Right ventricle myocardium inferior (tissue), 1 donor: ENCODE results near the gene ALOX15. TPM values are rescaled to one million over a fixed set of nuclear protein-coding genes. Genes with fewer than 3 reads are reported as not detected.
"Not testable (repeated sequence)": the region's sequence is repeated elsewhere in the genome, so short reads cannot be mapped to it uniquely, and the experiment has no call there.

Experiments used
- ATAC-seq: fragments of 200-7000 bp; cut with Tn5 transposase; one replicate; pipeline ENCODE4 v1.9.1; 2020; ENCODE audit warnings: mild to moderate bottlenecking, moderate library complexity
- DNase-seq: peaks from one replicate; pipeline ENCODE4 v3.0.0; 2021; ENCODE audit errors: missing footprints
- intact Hi-C: fragments of 100-400 bp; cut with DNase I; formaldehyde crosslinking; loops from one replicate; pipeline ENCODE4 v1.11.0; 2022
- total RNA-seq: library from RNA; stranded (reverse); fragmentation: NEBNext Ultra II Directional; extraction: Animal tissue kit (Norgen Biotek cat#: 25700); gene quantifications from one replicate; pipeline ENCODE4 v1.2.1, GENCODE V29; 2021
- donor health status: DM: no; HTN: yes; CAD: no; lungs with severe emphysema.

The ALOX15 gene
- total RNA-seq, 1 donor from 2014 or later, result 0.19 TPM

GRCh38 chr17:4658478-4659305 lies 17.2 kb upstream of the ALOX15 start:
- intact Hi-C loops, result no loop called here
- DNase-seq, result no peak
- no peak for ATAC-seq

DNA sequence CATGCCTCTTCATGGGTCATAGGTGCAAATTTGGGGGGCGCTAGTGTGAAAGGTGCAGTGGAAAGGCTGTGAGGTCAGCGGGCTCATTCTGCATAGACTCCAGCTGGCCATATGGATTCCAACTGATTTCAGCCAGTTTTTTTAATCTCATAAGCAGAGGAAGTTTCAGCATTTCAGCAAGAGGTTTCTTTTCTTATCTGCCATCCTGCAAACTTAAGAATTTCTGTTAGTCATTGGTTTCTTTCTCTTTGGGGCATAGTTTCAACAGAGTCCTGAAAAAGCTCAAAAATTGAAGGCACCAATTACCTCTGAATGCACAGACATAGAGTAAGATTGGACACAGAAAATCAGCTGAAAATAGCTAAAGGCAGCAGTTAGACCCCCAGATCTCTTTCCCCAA lies 16.2 kb upstream of the ALOX15 start:
- no peak for ATAC-seq
- intact Hi-C loops, result no loop called here
- DNase-seq, result no peak

- intact Hi-C loops, ATAC-seq, DNase-seq: not testable (repeated sequence)
Measured at GRCh38 chr17:4655933-4656332, 14.5 kb upstream of the ALOX15 start.

GRCh38 chr17:4652997-4653396 lies 11.5 kb upstream of the ALOX15 start:
- intact Hi-C loops, result no loop called here
- ATAC-seq, result no peak

DNA sequence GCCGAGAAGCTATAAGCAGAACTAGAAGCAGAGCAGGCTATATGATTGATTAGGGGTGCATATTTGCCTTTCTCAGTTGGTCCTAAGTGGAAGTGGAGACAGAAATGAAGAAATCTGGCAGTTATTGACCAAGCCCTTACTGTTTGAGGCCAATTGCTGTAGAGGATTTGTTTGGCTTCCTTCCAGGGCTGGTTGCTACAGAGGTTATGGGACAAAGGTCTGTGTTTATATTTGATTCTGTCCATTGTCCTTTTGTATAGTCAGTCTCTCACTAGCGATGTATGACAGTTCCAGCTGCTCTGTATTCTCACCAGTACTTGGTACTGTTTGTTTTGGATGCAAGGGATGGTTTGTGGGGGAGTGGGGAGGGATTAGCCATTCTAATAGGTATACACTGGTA lies 7.3 kb upstream of the ALOX15 start:
- ATAC-seq (no peak), DNase-seq (no peak)
- intact Hi-C loops, result no loop called here

More at GRCh38 chr17:4652997-4653396, 11.5 kb upstream of the ALOX15 start:
- DNase-seq, result no peak

DNA sequence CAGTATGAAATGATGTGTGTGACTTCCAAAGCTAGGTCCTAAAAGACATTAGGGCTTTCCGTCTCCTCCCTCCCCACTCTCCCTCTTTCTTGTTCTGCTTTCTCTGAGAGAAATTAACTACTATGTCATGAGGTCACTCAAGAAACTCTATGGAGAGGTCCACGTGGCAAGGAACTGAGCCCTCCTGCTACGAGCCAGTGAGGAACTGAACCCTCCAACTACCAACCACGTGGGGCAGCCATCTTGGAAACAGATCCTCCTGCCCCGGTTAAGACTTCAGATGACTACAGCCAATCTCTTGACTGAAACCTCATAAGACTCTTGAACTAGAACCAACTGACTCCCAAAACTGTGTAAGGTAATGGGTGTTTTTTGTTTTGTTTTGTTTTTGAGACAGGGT lies 4.2 kb upstream of the ALOX15 start:
- ATAC-seq (no peak), DNase-seq (no peak)
- intact Hi-C loops, result no loop called here

DNA sequence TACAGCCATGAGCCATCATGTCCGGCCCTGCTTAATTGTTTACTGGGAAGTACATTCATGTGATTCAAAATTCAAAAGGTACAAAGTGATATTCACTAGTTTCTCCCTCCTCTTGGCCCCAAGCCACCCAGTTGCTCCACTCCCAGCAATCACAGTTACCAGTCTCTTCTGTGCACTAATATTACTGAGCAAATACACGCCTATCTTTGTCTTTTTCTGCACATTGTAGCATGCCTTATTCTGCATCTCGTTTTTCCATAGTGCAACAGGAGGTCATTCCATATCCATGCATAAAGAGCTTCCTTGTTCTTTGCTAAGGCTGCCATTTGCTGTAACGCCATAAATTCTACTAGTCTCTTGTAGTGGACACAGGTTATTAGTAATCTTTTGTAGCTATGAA lies 2.2 kb upstream of the ALOX15 start:
- DNase-seq, result no peak
- intact Hi-C loops, result no loop called here
- ATAC-seq, result no peak

- no peak for ATAC-seq
- no peak for DNase-seq
- intact Hi-C loops, result no loop called here
Measured at GRCh38 chr17:4642286-4642685, 808 bp upstream of the ALOX15 start.

DNA sequence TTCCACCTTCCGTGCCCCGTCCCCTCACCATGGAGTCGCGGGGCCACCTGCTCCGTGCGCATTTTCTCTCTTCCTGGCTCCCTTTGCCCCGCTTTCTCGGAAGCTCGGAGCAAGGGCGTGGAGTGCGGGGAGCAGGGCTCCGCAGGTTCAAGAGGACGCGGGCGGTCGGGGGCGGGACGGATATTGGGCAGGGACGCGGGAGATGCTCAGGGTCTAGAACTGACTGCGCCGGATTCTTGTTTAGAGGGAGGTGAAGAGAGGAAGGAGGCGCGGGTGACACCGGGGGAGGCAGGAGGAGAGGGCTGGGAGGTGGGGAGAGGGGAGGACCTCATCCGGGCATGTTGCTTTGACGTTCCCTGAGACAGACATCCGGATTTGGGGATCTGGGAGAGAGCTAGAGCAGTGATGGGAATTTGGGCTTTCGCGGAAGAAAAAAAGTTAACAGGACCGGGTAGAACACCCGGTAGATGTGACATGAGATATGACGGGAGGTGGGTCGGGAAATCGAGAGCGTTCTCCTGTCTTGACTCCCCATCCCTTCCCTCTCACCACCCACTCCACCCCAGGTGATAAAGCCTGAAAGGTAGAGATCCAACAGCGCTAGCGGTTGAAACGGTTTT lies 799 bp downstream of the ALOX15 start:
- ATAC-seq, intact Hi-C loops, DNase-seq: not testable (repeated sequence)

- intact Hi-C loops, DNase-seq: not testable (repeated sequence)
- ATAC-seq, result peak; percentile 20
Measured at GRCh38 chr17:4639301-4640059, 2.0 kb downstream of the ALOX15 start.

- ATAC-seq, intact Hi-C loops: not testable (repeated sequence)
Measured at GRCh38 chr17:4638766-4639165, 2.7 kb downstream of the ALOX15 start.

DNA sequence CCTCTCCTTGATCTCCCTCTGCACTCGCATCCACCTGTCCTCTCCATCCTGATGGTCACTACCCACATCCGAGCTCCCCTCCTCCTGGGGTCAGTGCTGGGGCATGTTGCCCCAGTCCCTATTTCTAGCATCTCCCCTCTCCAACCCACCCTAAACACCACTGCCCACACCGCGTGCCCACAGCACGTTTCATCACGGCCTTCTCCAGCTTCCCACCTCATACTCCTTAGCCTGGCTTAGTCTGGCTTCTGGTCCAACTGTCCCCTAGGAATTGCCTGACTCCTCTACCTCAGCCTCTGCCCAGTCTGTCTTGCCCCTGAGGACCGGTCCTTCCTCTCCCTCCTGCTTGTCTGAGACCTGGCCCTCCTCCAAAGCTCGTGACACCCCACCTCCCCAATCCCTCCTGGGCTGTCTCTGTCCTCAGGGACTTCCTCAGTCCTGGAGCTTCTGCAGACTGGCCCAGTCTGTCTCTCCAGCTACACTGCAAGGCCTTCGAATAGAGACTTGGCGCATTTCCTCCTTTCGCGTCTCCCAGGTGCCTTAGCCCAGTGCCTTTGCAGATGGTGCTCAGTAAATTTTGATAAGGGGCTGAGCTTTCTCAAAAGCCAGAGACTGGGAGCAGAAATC lies 4.9 kb downstream of the ALOX15 start:
- ATAC-seq (no peak), DNase-seq (no peak)
- intact Hi-C loops, result no loop called here

More at GRCh38 chr17:4638766-4639165, 2.7 kb downstream of the ALOX15 start:
- DNase-seq, result not testable (repeated sequence)

DNA sequence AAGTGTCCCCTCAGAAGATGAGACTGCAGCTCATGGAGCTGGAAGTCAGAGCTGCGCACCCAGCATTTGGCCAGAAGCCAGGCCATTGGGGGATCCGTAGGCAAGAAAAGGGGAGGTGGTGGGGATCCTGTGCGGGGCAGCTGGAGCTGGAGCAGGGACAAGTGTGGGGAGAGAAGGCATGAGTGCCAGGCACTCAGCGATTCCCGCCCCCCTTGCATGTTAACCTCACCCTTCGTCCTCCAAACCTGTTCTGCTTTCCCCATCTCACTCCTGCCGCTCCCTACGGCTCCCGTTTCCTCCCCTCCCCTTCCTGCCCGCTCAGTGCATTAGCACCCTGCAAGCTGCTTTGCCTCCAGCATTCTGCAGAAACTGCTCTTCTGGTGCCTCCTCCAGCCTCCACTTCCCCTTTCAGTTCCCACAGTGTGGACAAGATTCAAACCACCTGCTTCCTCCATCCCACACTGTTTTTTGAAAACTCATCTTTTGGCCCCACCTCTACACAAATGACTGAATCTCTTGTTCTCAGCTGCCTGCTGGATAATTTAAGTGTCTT lies 5.6 kb downstream of the ALOX15 start:
- DNase-seq, result no peak
- ATAC-seq, result peak; percentile 43
- intact Hi-C loops, result no loop called here

DNA sequence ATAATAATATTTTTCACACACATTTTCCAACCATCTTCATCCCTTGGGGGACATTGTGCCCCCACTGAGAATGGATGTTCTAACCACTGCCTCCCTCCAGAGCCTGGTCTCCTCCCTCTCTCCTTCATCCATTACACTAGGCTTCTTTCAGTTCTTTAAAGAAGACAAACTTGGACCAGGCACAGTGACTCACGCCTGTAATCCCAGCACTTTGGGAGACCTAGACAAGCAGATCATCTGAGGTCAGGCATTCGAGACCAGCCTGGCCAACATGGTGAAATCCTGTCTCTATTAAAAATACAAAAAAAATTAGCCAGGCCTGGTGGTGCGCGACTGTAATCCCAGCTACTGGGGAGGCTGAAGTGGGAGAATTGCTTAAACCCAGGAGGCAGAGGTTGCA lies 6.5 kb downstream of the ALOX15 start:
- intact Hi-C loops, result no loop called here
- DNase-seq (no peak), ATAC-seq (no peak)

DNA sequence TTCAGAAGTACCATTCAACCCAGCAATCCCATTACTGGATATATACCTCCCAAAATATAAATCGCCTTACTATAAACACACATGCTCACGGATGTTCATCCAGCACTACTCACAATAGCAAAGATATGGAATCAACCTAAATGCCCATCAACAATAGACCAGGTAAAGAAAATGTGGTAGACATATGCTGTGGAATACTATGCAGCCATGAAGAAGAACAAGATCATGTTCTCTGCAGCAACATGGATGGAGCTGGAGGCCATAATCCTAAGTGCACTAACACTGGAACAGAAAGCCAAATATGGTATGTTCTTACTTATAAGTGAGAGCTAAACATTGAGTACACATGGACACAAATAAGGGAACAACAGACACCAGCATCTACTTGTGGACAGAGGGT lies 7.8 kb downstream of the ALOX15 start:
- ATAC-seq (no peak), DNase-seq (no peak)
- intact Hi-C loops, result no loop called here

GRCh38 chr17:4632581-4632920 lies 8.9 kb downstream of the ALOX15 start:
- no peak for DNase-seq
- ATAC-seq, result no peak
- intact Hi-C loops, result no loop called here

DNA sequence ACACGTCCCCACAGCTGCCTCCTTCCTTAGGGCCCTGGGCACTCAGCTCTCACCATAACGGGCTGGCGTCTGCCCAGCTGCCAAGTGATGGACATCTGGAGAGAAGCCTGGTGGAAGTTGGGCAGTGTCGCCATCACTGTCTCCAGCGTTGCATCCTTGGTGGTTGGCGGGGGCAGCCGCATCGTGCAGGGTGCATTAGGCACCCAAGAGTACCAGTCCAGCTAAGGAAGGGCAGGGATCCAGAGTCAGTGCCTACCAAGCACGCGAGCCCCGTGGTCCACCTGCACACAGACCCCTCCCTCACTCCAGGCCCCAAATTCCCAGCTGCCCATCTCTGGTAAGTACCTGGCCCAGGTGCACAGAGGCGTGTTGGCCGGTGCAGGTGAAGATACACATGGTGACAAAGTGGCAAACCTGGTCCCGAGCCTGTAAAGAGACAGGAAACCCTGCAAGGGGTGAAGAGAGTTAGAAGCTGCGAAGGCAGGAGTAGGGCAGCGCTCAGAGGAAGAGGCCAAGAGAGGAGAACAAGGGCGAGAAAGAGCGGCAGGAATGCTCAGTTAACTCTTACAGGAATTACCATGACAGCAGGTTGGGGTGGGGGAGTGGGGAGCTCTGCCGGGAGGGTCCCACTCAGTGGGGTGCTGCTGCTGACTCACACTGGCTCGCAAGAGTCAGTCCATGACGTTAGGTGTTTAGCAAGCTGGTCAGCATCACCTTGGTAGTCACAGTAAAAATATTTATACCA lies 9.5 kb downstream of the ALOX15 start:
- DNase-seq (no peak), ATAC-seq (no peak)
- intact Hi-C loops, result no loop called here

GRCh38 chr17:4631431-4631830 lies 10.0 kb downstream of the ALOX15 start:
- ATAC-seq, result no peak
- intact Hi-C loops, result no loop called here
- peak; percentile 55 for DNase-seq
